H9 (cell line): ENCODE measurements around the gene ZNRF1. TPM values are rescaled to one million over a fixed set of nuclear protein-coding genes. Genes with fewer than 3 reads are reported as not detected.

Source experiments
- DNase-seq: peaks from one replicate; pipeline ENCODE4 v3.0.0-alpha.2; 2017
- H2AFZ ChIP-seq: one replicate; pipeline ENCODE4 v1.6.1; 2013; ENCODE audit warnings: mild to moderate bottlenecking, low read length, control low read depth, moderate library complexity
- H2AK5ac ChIP-seq: 2 replicates; pipeline ENCODE4 v1.6.1; 2013; ENCODE audit warnings: low read length, control low read depth, mixed read lengths; ENCODE audit not compliant: insufficient read length
- H2BK120ac ChIP-seq: one replicate; pipeline ENCODE4 v1.6.1; 2013; ENCODE audit warnings: low read depth, mild to moderate bottlenecking, low read length, control low read depth, inconsistent platforms; ENCODE audit not compliant: poor library complexity, severe bottlenecking
- H2BK12ac ChIP-seq: 2 replicates; pipeline ENCODE4 v1.6.1; 2013; ENCODE audit warnings: low read length, control low read depth, mixed read lengths, low read depth; ENCODE audit not compliant: insufficient read length
- H2BK15ac ChIP-seq: 2 replicates; pipeline ENCODE4 v1.6.1; 2013; ENCODE audit warnings: low read depth, low read length, control low read depth
- H2BK20ac ChIP-seq: one replicate; pipeline ENCODE4 v1.6.1; 2013; ENCODE audit warnings: low read depth, mild to moderate bottlenecking, low read length, control low read depth, inconsistent platforms; ENCODE audit not compliant: poor library complexity, severe bottlenecking
- H2BK5ac ChIP-seq: 2 replicates; pipeline ENCODE4 v1.6.1; 2013; ENCODE audit warnings: low read length, control low read depth, mixed read lengths; ENCODE audit not compliant: insufficient read length
- H3K14ac ChIP-seq: 2 replicates; pipeline ENCODE4 v1.6.1; 2013; ENCODE audit warnings: low read length, control low read depth; ENCODE audit not compliant: insufficient read depth
- H3K18ac ChIP-seq: 2 replicates; pipeline ENCODE4 v1.6.1; 2013; ENCODE audit warnings: low read depth, mild to moderate bottlenecking, mixed read lengths, low read length, control low read depth; ENCODE audit not compliant: insufficient read length
- H3K23ac ChIP-seq: 2 replicates; pipeline ENCODE4 v1.6.1; 2013; ENCODE audit warnings: low read length, control low read depth, mixed read lengths, low read depth; ENCODE audit not compliant: insufficient read length
- H3K23me2 ChIP-seq: 2 replicates; pipeline ENCODE4 v1.6.1; 2013; ENCODE audit warnings: low read depth, mild to moderate bottlenecking, mixed read lengths, low read length, control low read depth; ENCODE audit not compliant: insufficient read length, poor library complexity, severe bottlenecking
- H3K27ac ChIP-seq: 2 replicates; pipeline ENCODE4 v1.5.1; 2013; ENCODE audit warnings: low read length, control low read depth, mixed read lengths, low read depth; ENCODE audit not compliant: insufficient read length
- H3K27me3 ChIP-seq: 2 replicates; pipeline ENCODE4 v1.6.1; 2013; ENCODE audit warnings: low read length, control low read depth, inconsistent platforms; ENCODE audit not compliant: insufficient read depth
- H3K4ac ChIP-seq: 2 replicates; pipeline ENCODE4 v1.6.1; 2013; ENCODE audit warnings: low read depth, mild to moderate bottlenecking, control low read depth, inconsistent platforms, low read length, moderate library complexity
- H3K4me1 ChIP-seq: 2 replicates; pipeline ENCODE4 v1.6.1; 2013; ENCODE audit warnings: low read length, control low read depth, inconsistent platforms; ENCODE audit not compliant: insufficient read depth
- H3K4me2 ChIP-seq: 2 replicates; pipeline ENCODE4 v1.6.1; 2013; ENCODE audit warnings: low read length, control low read depth, mixed read lengths; ENCODE audit not compliant: insufficient read length, insufficient read depth
- H3K56ac ChIP-seq: 2 replicates; pipeline ENCODE4 v1.6.1; 2013; ENCODE audit warnings: low read depth, mild to moderate bottlenecking, mixed read lengths, low read length, control low read depth; ENCODE audit not compliant: insufficient read length
- H3K79me1 ChIP-seq: 2 replicates; pipeline ENCODE4 v1.6.1; 2013; ENCODE audit warnings: low read depth, mild to moderate bottlenecking, moderate library complexity, low read length, control low read depth, inconsistent platforms; ENCODE audit not compliant: insufficient read depth, poor library complexity, severe bottlenecking
- H3K79me2 ChIP-seq: 2 replicates; pipeline ENCODE4 v1.6.1; 2013; ENCODE audit warnings: low read length, control low read depth, inconsistent platforms; ENCODE audit not compliant: insufficient read depth
- H3K9ac ChIP-seq: 2 replicates; pipeline ENCODE4 v1.6.1; 2013; ENCODE audit warnings: low read length, control low read depth, mixed read lengths; ENCODE audit not compliant: insufficient read length; ENCODE audit errors: extremely low read depth
- H3K9me3 ChIP-seq: one replicate; pipeline ENCODE4 v1.6.1; 2013; ENCODE audit warnings: low read depth, low read length, inconsistent platforms; ENCODE audit not compliant: control insufficient read depth
- H3T11ph ChIP-seq: one replicate; pipeline ENCODE4 v1.6.1; 2013; ENCODE audit warnings: mild to moderate bottlenecking, low read length, control low read depth, inconsistent platforms
- H4K20me1 ChIP-seq: one replicate; pipeline ENCODE4 v1.6.1; 2013; ENCODE audit not compliant: control insufficient read depth, insufficient read length, insufficient read depth
- H4K5ac ChIP-seq: 2 replicates; pipeline ENCODE4 v1.6.1; 2013; ENCODE audit warnings: low read depth, mild to moderate bottlenecking, mixed read lengths, low read length, control low read depth; ENCODE audit not compliant: insufficient read length
- H4K8ac ChIP-seq: replicated peaks from 2 replicates; pipeline ENCODE4 v1.6.1; 2013; ENCODE audit warnings: low read length, control low read depth, mixed read lengths, low read depth; ENCODE audit not compliant: insufficient read length
- H4K91ac ChIP-seq: 2 replicates; pipeline ENCODE4 v1.6.1; 2013; ENCODE audit warnings: low read depth, mild to moderate bottlenecking, moderate library complexity, mixed read lengths, low read length, control low read depth; ENCODE audit not compliant: insufficient read length
- H3K27ac Mint-ChIP-seq, 3 experiments: 2 replicates in 2 of 3; 3 replicates in 1 of 3; pipeline ENCODE4 v1.8.0; 2020 to 2021; ENCODE audit warnings: mixed read lengths in 3 of 3, mild to moderate bottlenecking in 1 of 3, moderate library complexity in 1 of 3
- H3K27me3 Mint-ChIP-seq: 2 replicates; pipeline ENCODE4 v1.8.0; 2021; ENCODE audit warnings: low read depth, mild to moderate bottlenecking, moderate library complexity, mixed read lengths
- H3K36me3 Mint-ChIP-seq, 3 experiments: 2 replicates in 2 of 3; 3 replicates in 1 of 3; pipeline ENCODE4 v1.8.0; 2020 to 2021; ENCODE audit warnings: low read depth in 3 of 3, mixed read lengths in 3 of 3; ENCODE audit not compliant: insufficient read depth in 1 of 3
- H3K4me1 Mint-ChIP-seq, 2 experiments: 2 replicates each; pipeline ENCODE4 v1.8.0; 2020; ENCODE audit warnings: mixed read lengths in 2 of 2
- H3K4me3 Mint-ChIP-seq, 2 experiments: 2 replicates in 1 of 2; 3 replicates in 1 of 2; pipeline ENCODE4 v1.8.0; 2020 to 2021; ENCODE audit warnings: mild to moderate bottlenecking in 2 of 2, mixed read lengths in 2 of 2, moderate library complexity in 1 of 2
- H3K9me3 Mint-ChIP-seq, 2 experiments: 2 replicates in 1 of 2; 3 replicates in 1 of 2; pipeline ENCODE4 v1.8.0; 2020; ENCODE audit warnings: mild to moderate bottlenecking in 2 of 2, mixed read lengths in 2 of 2, moderate library complexity in 1 of 2
- WGBS: extraction: QIAGEN DNeasy Blood & Tissue Kit; methylation state at CpG from one replicate; pipeline ENCODE4 v1.1.7; 2013; ENCODE audit warnings: missing lambda C conversion rate, low lambda C conversion rate, mixed read lengths; ENCODE audit not compliant: insufficient read length; ENCODE audit errors: extremely low coverage; 5-methylcytosine and 5-hydroxymethylcytosine counted together
- total RNA-seq: library from RNA; stranded (reverse); gene quantifications from 2 replicates; pipeline ENCODE4 v1.2.1, GENCODE V29; 2021
- TF ChIP-seq, protein P1 (sequence below): fragments of 200-600 bp; sonication (generic); conservative IDR thresholded peaks from 3 replicates; pipeline ENCODE4 v1.8.0; 2021; ENCODE audit warnings: antibody characterized with exemption, mild to moderate bottlenecking

The ZNRF1 gene
- total RNA-seq, 1 experiment from 2014 or later: 49.6 TPM

DNA sequence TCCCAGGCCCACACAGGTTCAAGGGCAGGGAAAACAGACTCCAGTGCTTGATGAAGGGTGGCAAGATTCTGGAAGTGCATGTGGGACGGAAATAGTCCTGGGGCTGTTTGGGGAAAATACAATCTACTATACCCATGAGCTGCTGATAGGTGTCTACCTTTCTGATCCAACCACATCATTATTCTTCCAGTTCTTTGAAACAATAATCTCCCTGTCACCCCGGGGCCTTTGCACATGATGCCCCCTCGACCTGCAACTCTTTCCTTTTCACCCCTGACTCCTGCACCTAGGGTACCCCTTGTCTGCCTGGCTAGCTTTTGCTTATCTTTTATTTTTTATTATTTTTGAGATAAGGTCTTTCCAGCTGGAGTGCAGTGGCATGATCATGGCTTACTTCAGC is 72.8 kb downstream of the ZNRF1 start:
- no peak overlapping the region for H3K4me2 ChIP-seq

More for the DNA sequence above, 72.8 kb downstream of the ZNRF1 start:
- Mint-ChIP-seq H3K36me3 (peaks cover 1% of the 10 kb centered on the region in 3 experiments; a peak in 6 of 7 replicates), H3K27ac (no peak overlapping the region), H3K4me1 (peaks cover 33 to 43% of the 10 kb centered on the region in 2 experiments), H3K27me3 (no peaks in the 10 kb centered on the region), H3K4me3 (no peak overlapping the region), H3K9me3 (no peaks in the 10 kb centered on the region)
- Histone ChIP-seq H3K9me3 (no peaks in the 10 kb centered on the region), H2AFZ (no peak overlapping the region), H3K56ac (no peak overlapping the region), H4K5ac (no peak overlapping the region), H2BK12ac (no peak overlapping the region), H2BK5ac (no peak overlapping the region), H3K27me3 (no peaks in the 10 kb centered on the region), H3K4me1 (peaks cover 3% of the 10 kb centered on the region; the same call in 1 of the 2 replicates), H3K23me2 (no peaks in the 10 kb centered on the region), H3K79me2 (peaks cover 16% of the 10 kb centered on the region; the same call in 1 of the 2 replicates), H4K20me1 (no peaks in the 10 kb centered on the region), H4K8ac (no peak overlapping the region), H3T11ph (no peak overlapping the region), H2BK20ac (no peak overlapping the region), H3K18ac (no peak overlapping the region), H2BK120ac (no peak overlapping the region), H3K27ac (no peak overlapping the region), H3K23ac (no peak overlapping the region), H3K14ac (no peak overlapping the region), H3K9ac (no peak overlapping the region), H2BK15ac (no peak overlapping the region), H3K79me1 (peaks cover 4% of the 10 kb centered on the region), H3K4ac (no peak overlapping the region), H4K91ac (no peak overlapping the region), H2AK5ac (no peak overlapping the region)
- TF ChIP-seq, protein P1, sequence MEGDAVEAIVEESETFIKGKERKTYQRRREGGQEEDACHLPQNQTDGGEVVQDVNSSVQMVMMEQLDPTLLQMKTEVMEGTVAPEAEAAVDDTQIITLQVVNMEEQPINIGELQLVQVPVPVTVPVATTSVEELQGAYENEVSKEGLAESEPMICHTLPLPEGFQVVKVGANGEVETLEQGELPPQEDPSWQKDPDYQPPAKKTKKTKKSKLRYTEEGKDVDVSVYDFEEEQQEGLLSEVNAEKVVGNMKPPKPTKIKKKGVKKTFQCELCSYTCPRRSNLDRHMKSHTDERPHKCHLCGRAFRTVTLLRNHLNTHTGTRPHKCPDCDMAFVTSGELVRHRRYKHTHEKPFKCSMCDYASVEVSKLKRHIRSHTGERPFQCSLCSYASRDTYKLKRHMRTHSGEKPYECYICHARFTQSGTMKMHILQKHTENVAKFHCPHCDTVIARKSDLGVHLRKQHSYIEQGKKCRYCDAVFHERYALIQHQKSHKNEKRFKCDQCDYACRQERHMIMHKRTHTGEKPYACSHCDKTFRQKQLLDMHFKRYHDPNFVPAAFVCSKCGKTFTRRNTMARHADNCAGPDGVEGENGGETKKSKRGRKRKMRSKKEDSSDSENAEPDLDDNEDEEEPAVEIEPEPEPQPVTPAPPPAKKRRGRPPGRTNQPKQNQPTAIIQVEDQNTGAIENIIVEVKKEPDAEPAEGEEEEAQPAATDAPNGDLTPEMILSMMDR: no peak
- WGBS: no CpG with 5 or more reads among the region's 3 CpGs
- DNase-seq: no peak
